Epithelial cell of proximal tubule (primary cell): ENCODE results near the gene GDF10. TPM values are rescaled to one million over a fixed set of nuclear protein-coding genes. Genes with fewer than 3 reads are reported as not detected.

Experiments used
- DNase-seq: peaks from one replicate; pipeline ENCODE4 v3.0.0-alpha.2; 2011; ENCODE audit warnings: low read depth
- H3K4me3 ChIP-seq: 2 replicates; pipeline ENCODE4 v1.5.1; 2011; ENCODE audit warnings: low read depth, mild to moderate bottlenecking, low read length
- total RNA-seq: library from RNA; depleted of rRNA; stranded (reverse); fragments of >200 nt; gene quantifications from 2 replicates; pipeline ENCODE4 v1.2.3, GENCODE V29; 2015
- TF ChIP-seq, protein P1 (sequence below): conservative IDR thresholded peaks from 2 replicates; pipeline ENCODE4 v1.5.1; 2012; ENCODE audit warnings: low read depth, mild to moderate bottlenecking, low read length

Gene GDF10
- total RNA-seq, 1 donor from 2014 or later, result not detected

DNA sequence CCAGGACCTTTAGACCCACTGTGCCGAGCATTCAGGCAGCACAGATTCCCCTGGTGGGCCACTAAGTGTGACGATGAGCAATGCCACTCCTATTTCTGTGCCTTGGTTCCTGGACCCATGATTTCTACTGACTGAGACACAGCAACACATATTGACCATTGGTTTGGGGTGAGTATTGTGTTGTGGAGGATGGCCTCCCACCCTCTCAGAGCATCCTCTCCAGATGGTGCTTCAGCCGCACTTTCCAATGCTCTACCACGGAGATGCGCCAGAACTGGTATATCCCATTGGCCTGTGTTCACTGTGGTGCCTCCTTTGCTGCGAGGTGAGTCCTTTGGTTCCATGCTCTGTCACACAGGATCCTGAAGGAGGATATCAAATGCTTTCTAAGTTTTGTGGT, 10.1 kb upstream of the GDF10 start:
- no peak for DNase-seq
- TF ChIP-seq, protein P1, sequence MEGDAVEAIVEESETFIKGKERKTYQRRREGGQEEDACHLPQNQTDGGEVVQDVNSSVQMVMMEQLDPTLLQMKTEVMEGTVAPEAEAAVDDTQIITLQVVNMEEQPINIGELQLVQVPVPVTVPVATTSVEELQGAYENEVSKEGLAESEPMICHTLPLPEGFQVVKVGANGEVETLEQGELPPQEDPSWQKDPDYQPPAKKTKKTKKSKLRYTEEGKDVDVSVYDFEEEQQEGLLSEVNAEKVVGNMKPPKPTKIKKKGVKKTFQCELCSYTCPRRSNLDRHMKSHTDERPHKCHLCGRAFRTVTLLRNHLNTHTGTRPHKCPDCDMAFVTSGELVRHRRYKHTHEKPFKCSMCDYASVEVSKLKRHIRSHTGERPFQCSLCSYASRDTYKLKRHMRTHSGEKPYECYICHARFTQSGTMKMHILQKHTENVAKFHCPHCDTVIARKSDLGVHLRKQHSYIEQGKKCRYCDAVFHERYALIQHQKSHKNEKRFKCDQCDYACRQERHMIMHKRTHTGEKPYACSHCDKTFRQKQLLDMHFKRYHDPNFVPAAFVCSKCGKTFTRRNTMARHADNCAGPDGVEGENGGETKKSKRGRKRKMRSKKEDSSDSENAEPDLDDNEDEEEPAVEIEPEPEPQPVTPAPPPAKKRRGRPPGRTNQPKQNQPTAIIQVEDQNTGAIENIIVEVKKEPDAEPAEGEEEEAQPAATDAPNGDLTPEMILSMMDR, result no peak
- no peak overlapping the region for H3K4me3 ChIP-seq

- TF ChIP-seq, protein P1, result no peak
Observed at GRCh38 chr10:47290338-47290737, 9.7 kb upstream of the GDF10 start.

DNA sequence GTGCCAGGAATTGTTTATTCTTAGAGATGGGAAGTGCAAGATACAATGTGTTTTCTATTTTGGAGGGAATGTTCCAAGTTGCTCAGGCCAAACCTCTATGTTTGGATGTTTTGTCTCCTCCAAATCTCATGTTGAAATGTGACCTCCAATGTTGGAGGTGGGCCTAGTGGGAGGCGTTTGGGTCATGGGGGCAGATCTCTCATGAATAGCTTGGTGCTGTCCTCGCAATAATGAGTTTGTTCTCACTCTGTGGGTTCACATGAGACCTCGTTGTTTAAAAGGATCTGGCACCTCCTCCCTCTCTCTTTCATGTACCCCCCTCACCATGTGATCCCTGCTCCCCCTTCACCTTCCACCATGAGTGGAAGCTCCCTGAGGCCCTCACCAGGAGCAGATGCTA, 8.3 kb upstream of the GDF10 start:
- no peak overlapping the region for H3K4me3 ChIP-seq
- no peak for DNase-seq
- TF ChIP-seq, protein P1, result no peak

More at GRCh38 chr10:47290338-47290737, 9.7 kb upstream of the GDF10 start:
- no peak for DNase-seq
- H3K4me3 ChIP-seq, result no peak overlapping the region

DNA sequence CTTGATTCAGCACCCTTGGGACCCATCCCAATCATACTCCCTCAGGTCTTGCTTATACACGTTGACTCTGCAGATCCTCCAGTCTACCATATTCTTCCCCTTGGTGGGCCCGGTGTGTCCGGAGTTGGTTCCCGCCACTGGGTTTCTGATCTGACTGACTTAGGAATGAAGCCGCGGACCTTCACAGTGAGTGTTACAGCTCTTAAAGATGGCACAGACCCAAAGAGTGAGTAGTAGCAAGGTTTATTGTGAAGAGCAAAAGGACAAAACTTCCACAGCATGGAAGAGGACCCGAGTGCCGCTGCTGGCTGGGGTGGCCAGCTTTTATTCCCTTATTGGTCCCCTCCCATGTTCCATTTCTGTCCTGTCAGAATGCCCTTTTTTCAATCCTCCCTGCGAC, 5.9 kb upstream of the GDF10 start:
- no peak for DNase-seq
- no peak overlapping the region for H3K4me3 ChIP-seq
- TF ChIP-seq, protein P1, result no peak

GRCh38 chr10:47294501-47294900, 5.5 kb upstream of the GDF10 start:
- no peak for DNase-seq
- TF ChIP-seq, protein P1, result no peak
- no peak overlapping the region for H3K4me3 ChIP-seq

GRCh38 chr10:47295411-47295810, 4.6 kb upstream of the GDF10 start:
- H3K4me3 ChIP-seq, result no peak overlapping the region
- no peak for DNase-seq
- TF ChIP-seq, protein P1, result no peak

DNA sequence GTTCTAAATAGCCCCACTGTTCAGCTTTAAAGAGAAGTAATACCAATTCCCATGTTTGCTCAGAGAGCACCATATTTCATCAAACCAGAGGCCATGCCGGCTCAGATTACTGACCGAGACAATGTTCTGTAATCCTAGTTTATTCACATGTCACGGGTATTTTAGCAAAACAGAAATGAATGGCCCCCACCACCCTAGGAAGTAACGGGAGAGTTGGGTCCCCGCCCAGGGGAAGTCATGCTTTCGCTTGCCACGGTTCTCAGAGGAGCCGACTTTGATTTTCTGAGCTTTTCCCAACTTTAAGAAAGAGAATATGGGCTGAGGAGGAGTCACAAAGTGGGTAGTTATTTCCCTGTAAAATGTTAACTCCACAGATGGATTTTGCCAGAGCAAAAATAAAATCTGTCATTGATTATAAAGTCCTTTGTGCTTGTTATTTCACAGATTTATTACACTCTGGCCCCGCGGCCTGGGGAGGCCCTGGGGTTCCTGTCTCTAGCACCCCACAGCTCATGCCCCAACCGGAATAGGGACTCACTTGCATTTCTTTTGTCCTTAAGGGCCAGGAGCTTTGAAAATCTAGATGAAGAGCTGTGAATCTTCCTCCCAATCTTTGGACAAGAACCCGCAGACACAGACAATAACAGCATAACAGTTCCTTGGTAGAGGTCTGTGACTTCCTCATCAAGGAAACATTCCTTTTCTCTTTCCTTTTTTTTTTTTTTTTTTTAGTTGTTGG, 3.7 kb upstream of the GDF10 start:
- DNase-seq, result no peak
- TF ChIP-seq, protein P1, result no peak
- no peak overlapping the region for H3K4me3 ChIP-seq
